ENCODE data around the gene GDAP1L1.

The GDAP1L1 gene

GRCh38 chr20:44255942-44256341, 8.8 kb downstream of the GDAP1L1 start:
- Mint-ChIP-seq H3K27ac (no peak overlapping the region), H3K9me3 (no peaks in the 10 kb centered on the region), H3K4me3 (no peak overlapping the region), H3K4me1 (ENCODE audit: low read depth) (no peaks in the 10 kb centered on the region), H3K36me3 (ENCODE audit: low read depth) (no peaks in the 10 kb centered on the region), H3K27me3 (ENCODE audit: low read depth) (no peaks in the 10 kb centered on the region)
- no peak for DNase-seq (ENCODE audit: low spot score)

- Mint-ChIP-seq H3K36me3 (ENCODE audit: low read depth) (no peaks in the 10 kb centered on the region), H3K4me3 (no peak overlapping the region), H3K9me3 (no peaks in the 10 kb centered on the region), H3K27ac (no peak overlapping the region), H3K27me3 (ENCODE audit: low read depth) (no peaks in the 10 kb centered on the region), H3K4me1 (ENCODE audit: low read depth) (no peaks in the 10 kb centered on the region)
- DNase-seq (ENCODE audit: low spot score): no peak
Observed at GRCh38 chr20:44256961-44257360, 9.9 kb downstream of the GDAP1L1 start.

GRCh38 chr20:44258226-44258890, 11.2 kb downstream of the GDAP1L1 start:
- Mint-ChIP-seq H3K36me3 (ENCODE audit: low read depth) (no peaks in the 10 kb centered on the region), H3K9me3 (no peaks in the 10 kb centered on the region), H3K4me1 (ENCODE audit: low read depth) (no peaks in the 10 kb centered on the region), H3K4me3 (no peak overlapping the region), H3K27ac (no peak overlapping the region), H3K27me3 (ENCODE audit: low read depth) (no peaks in the 10 kb centered on the region)
- no peak for DNase-seq (ENCODE audit: low spot score)

GRCh38 chr20:44264287-44264686, 17.2 kb downstream of the GDAP1L1 start:
- DNase-seq (ENCODE audit: low spot score): no peak
- H3K9me3 Mint-ChIP-seq: no peaks in the 10 kb centered on the region
- no peak overlapping the region for H3K27ac Mint-ChIP-seq
- H3K27me3 Mint-ChIP-seq (ENCODE audit: low read depth): no peaks in the 10 kb centered on the region
- H3K36me3 Mint-ChIP-seq (ENCODE audit: low read depth): no peaks in the 10 kb centered on the region
- no peaks in the 10 kb centered on the region for H3K4me1 Mint-ChIP-seq (ENCODE audit: low read depth)
- no peak overlapping the region for H3K4me3 Mint-ChIP-seq

- no peaks in the 10 kb centered on the region for H3K9me3 Mint-ChIP-seq
- no peak overlapping the region for H3K27ac Mint-ChIP-seq
- no peak for DNase-seq (ENCODE audit: low spot score)
Observed at GRCh38 chr20:44268802-44269201, 21.7 kb downstream of the GDAP1L1 start.

GRCh38 chr20:44271915-44272663, 25.0 kb downstream of the GDAP1L1 start:
- H3K4me1 Mint-ChIP-seq (ENCODE audit: low read depth): no peaks in the 10 kb centered on the region
- H3K27ac Mint-ChIP-seq: no peak overlapping the region
- H3K27me3 Mint-ChIP-seq (ENCODE audit: low read depth): no peaks in the 10 kb centered on the region
- no peaks in the 10 kb centered on the region for H3K9me3 Mint-ChIP-seq
- H3K36me3 Mint-ChIP-seq (ENCODE audit: low read depth): no peaks in the 10 kb centered on the region
- DNase-seq (ENCODE audit: low spot score): no peak
- no peak overlapping the region for H3K4me3 Mint-ChIP-seq

More at GRCh38 chr20:44268802-44269201, 21.7 kb downstream of the GDAP1L1 start:
- Mint-ChIP-seq H3K36me3 (ENCODE audit: low read depth) (no peaks in the 10 kb centered on the region), H3K27me3 (ENCODE audit: low read depth) (no peaks in the 10 kb centered on the region), H3K4me1 (ENCODE audit: low read depth) (no peaks in the 10 kb centered on the region), H3K4me3 (no peak overlapping the region)

GRCh38 chr20:44273231-44274215, 26.4 kb downstream of the GDAP1L1 start:
- no peaks in the 10 kb centered on the region for H3K9me3 Mint-ChIP-seq
- no peak overlapping the region for H3K4me3 Mint-ChIP-seq
- H3K36me3 Mint-ChIP-seq (ENCODE audit: low read depth): no peaks in the 10 kb centered on the region
- no peaks in the 10 kb centered on the region for H3K27me3 Mint-ChIP-seq (ENCODE audit: low read depth)
- H3K4me1 Mint-ChIP-seq (ENCODE audit: low read depth): no peaks in the 10 kb centered on the region
- no peak for DNase-seq (ENCODE audit: low spot score)
- no peak overlapping the region for H3K27ac Mint-ChIP-seq

- H3K36me3 Mint-ChIP-seq (ENCODE audit: low read depth): no peaks in the 10 kb centered on the region
- no peaks in the 10 kb centered on the region for H3K9me3 Mint-ChIP-seq
- H3K27ac Mint-ChIP-seq: no peak overlapping the region
- H3K4me3 Mint-ChIP-seq: no peak overlapping the region
- DNase-seq (ENCODE audit: low spot score): no peak
- H3K27me3 Mint-ChIP-seq (ENCODE audit: low read depth): no peaks in the 10 kb centered on the region
- no peaks in the 10 kb centered on the region for H3K4me1 Mint-ChIP-seq (ENCODE audit: low read depth)
Observed at GRCh38 chr20:44274303-44275017, 27.4 kb downstream of the GDAP1L1 start.

GRCh38 chr20:44279228-44279627, 32.1 kb downstream of the GDAP1L1 start:
- H3K36me3 Mint-ChIP-seq (ENCODE audit: low read depth): no peaks in the 10 kb centered on the region
- H3K9me3 Mint-ChIP-seq: no peaks in the 10 kb centered on the region
- no peak overlapping the region for H3K27ac Mint-ChIP-seq
- H3K4me3 Mint-ChIP-seq: no peak overlapping the region
- H3K27me3 Mint-ChIP-seq (ENCODE audit: low read depth): no peaks in the 10 kb centered on the region
- no peak for DNase-seq (ENCODE audit: low spot score)
- H3K4me1 Mint-ChIP-seq (ENCODE audit: low read depth): no peaks in the 10 kb centered on the region

GRCh38 chr20:44280387-44280786, 33.3 kb downstream of the GDAP1L1 start:
- no peaks in the 10 kb centered on the region for H3K4me1 Mint-ChIP-seq (ENCODE audit: low read depth)
- H3K36me3 Mint-ChIP-seq (ENCODE audit: low read depth): no peaks in the 10 kb centered on the region
- no peaks in the 10 kb centered on the region for H3K9me3 Mint-ChIP-seq
- no peak overlapping the region for H3K4me3 Mint-ChIP-seq
- no peak overlapping the region for H3K27ac Mint-ChIP-seq
- no peak for DNase-seq (ENCODE audit: low spot score)
- H3K27me3 Mint-ChIP-seq (ENCODE audit: low read depth): no peaks in the 10 kb centered on the region

- Mint-ChIP-seq H3K9me3 (no peaks in the 10 kb centered on the region), H3K27me3 (ENCODE audit: low read depth) (peaks cover 4% of the 10 kb centered on the region), H3K36me3 (ENCODE audit: low read depth) (no peaks in the 10 kb centered on the region), H3K27ac (no peak overlapping the region), H3K4me1 (ENCODE audit: low read depth) (no peaks in the 10 kb centered on the region), H3K4me3 (no peak overlapping the region)
- no peak for DNase-seq (ENCODE audit: low spot score)
Observed at GRCh38 chr20:44282192-44282591, 35.1 kb downstream of the GDAP1L1 start.

GRCh38 chr20:44284032-44284431, 36.9 kb downstream of the GDAP1L1 start:
- Mint-ChIP-seq H3K27me3 (ENCODE audit: low read depth) (peaks cover 8% of the 10 kb centered on the region), H3K4me3 (no peak overlapping the region), H3K27ac (no peak overlapping the region), H3K36me3 (ENCODE audit: low read depth) (peaks cover 2% of the 10 kb centered on the region), H3K4me1 (ENCODE audit: low read depth) (no peaks in the 10 kb centered on the region), H3K9me3 (peaks cover 4% of the 10 kb centered on the region)
- DNase-seq (ENCODE audit: low spot score): no peak

GRCh38 chr20:44287272-44288097, 40.4 kb downstream of the GDAP1L1 start:
- peaks cover 8% of the 10 kb centered on the region for H3K27me3 Mint-ChIP-seq (ENCODE audit: low read depth)
- H3K9me3 Mint-ChIP-seq: peaks cover 4% of the 10 kb centered on the region
- peaks cover 2% of the 10 kb centered on the region for H3K36me3 Mint-ChIP-seq (ENCODE audit: low read depth)
- no peak for DNase-seq (ENCODE audit: low spot score)
- H3K27ac Mint-ChIP-seq: no peak overlapping the region
- H3K4me3 Mint-ChIP-seq: no peak overlapping the region
- H3K4me1 Mint-ChIP-seq (ENCODE audit: low read depth): no peaks in the 10 kb centered on the region

Measured in T-helper 2 cell treated with Interferon-gamma antibody and Interleukin-4, amounts not matched to agents 5 μg/mL and 100 μg/mL, for 36 hours (primary cell).